HEK293 (cell line): ENCODE data around the gene IRX1.

Experiments
- CTCF ChIA-PET: fragments of 350-600 bp; formaldehyde crosslinking; extraction: SDS; loops from one replicate; lab custom pipeline; 2021; ENCODE audit warnings: antibody characterized with exemption; lab: Yijun Ruan, JAX
- POLR2A ChIA-PET: fragments of 300-600 bp; formaldehyde crosslinking; extraction: SDS; loops from one replicate; lab custom pipeline; 2020; ENCODE audit warnings: antibody characterized with exemption, inconsistent platforms; lab: Yijun Ruan, JAX
- H3K27ac ChIP-seq: fragments of 200-500 bp; sonication (Bioruptor generic); 2 replicates; pipeline ENCODE4 v1.5.1; 2014; ENCODE audit warnings: low read depth, low read length, control low read depth, inconsistent platforms; ENCODE audit errors: extremely low read depth
- H3K36me3 ChIP-seq, 2 experiments: fragments of 200-500 bp in 1 of 2; sonication (Bioruptor generic) in 1 of 2; 1 replicate in 1 of 2; 2 replicates in 1 of 2; pipeline ENCODE4 v1.5.1; 2014 to 2017; ENCODE audit warnings: inconsistent platforms in 2 of 2, low read length in 2 of 2; ENCODE audit not compliant: control insufficient read depth in 2 of 2, insufficient read depth in 1 of 2
- H3K4me1 ChIP-seq: fragments of 200-500 bp; sonication (Bioruptor generic); 2 replicates; pipeline ENCODE4 v1.5.1; 2014; ENCODE audit warnings: mild to moderate bottlenecking, low read length, inconsistent platforms; ENCODE audit not compliant: control insufficient read depth, insufficient read depth
- H3K4me3 ChIP-seq: 2 replicates; pipeline ENCODE4 v1.5.1; 2011; ENCODE audit warnings: low read depth, mild to moderate bottlenecking, control low read depth, low read length, moderate library complexity
- H3K9me3 ChIP-seq: fragments of 200-500 bp; sonication (Bioruptor generic); 2 replicates; pipeline ENCODE4 v1.5.1; 2014; ENCODE audit warnings: low read depth, low read length, inconsistent platforms; ENCODE audit not compliant: control insufficient read depth, insufficient read depth
- BCL11A ChIP-seq: fragments of 450-650 bp; formaldehyde crosslinking; IDR thresholded peaks from 2 replicates; pipeline ENCODE4 v1.5.1; 2016; ENCODE audit warnings: low read depth, missing biosample characterization, missing genetic modification characterization
- BCL11B ChIP-seq: fragments of 450-650 bp; formaldehyde crosslinking; IDR thresholded peaks from 2 replicates; pipeline ENCODE4 v1.5.1; 2016; ENCODE audit warnings: low read depth, missing biosample characterization, missing genetic modification characterization
- BCL6B ChIP-seq: fragments of 450-650 bp; formaldehyde crosslinking; IDR thresholded peaks from 2 replicates; pipeline ENCODE4 v1.5.1; 2017; ENCODE audit warnings: missing biosample characterization, missing genetic modification characterization
- KLF8 ChIP-seq: fragments of 450-650 bp; formaldehyde crosslinking; IDR thresholded peaks from 2 replicates; pipeline ENCODE4 v1.5.1; 2016; ENCODE audit warnings: missing biosample characterization, missing genetic modification characterization
- PRDM1 ChIP-seq: fragments of 450-650 bp; formaldehyde crosslinking; IDR thresholded peaks from 2 replicates; pipeline ENCODE4; 2016; ENCODE audit warnings: missing biosample characterization, missing genetic modification characterization
- PRDM2 ChIP-seq: fragments of 450-650 bp; formaldehyde crosslinking; IDR thresholded peaks from 2 replicates; pipeline ENCODE4 v1.5.1; 2016; ENCODE audit warnings: missing biosample characterization, missing genetic modification characterization, borderline replicate concordance
- PRDM6 ChIP-seq: fragments of 450-650 bp; formaldehyde crosslinking; IDR thresholded peaks from 2 replicates; pipeline ENCODE4 v1.5.1; 2017; ENCODE audit warnings: missing biosample characterization, missing genetic modification characterization
- ZBTB20 ChIP-seq: fragments of 450-650 bp; formaldehyde crosslinking; IDR thresholded peaks from 2 replicates; pipeline ENCODE4 v1.5.1; 2016; ENCODE audit warnings: missing biosample characterization, missing genetic modification characterization
- ZNF112 ChIP-seq: fragments of 450-650 bp; formaldehyde crosslinking; IDR thresholded peaks from 2 replicates; pipeline ENCODE4 v1.5.0; 2017; ENCODE audit warnings: missing biosample characterization, missing genetic modification characterization
- ZNF24 ChIP-seq: fragments of 450-650 bp; formaldehyde crosslinking; IDR thresholded peaks from 2 replicates; pipeline ENCODE4 v1.5.1; 2016; ENCODE audit warnings: missing biosample characterization, missing genetic modification characterization
- ZNF280D ChIP-seq: fragments of 450-650 bp; formaldehyde crosslinking; IDR thresholded peaks from 2 replicates; pipeline ENCODE4 v1.5.1; 2016; ENCODE audit warnings: missing biosample characterization, missing genetic modification characterization
- ZNF391 ChIP-seq: fragments of 450-650 bp; formaldehyde crosslinking; IDR thresholded peaks from 2 replicates; pipeline ENCODE4 v1.5.1; 2016; ENCODE audit warnings: low read depth, missing biosample characterization, missing genetic modification characterization, borderline replicate concordance
- ZNF394 ChIP-seq: fragments of 450-650 bp; formaldehyde crosslinking; IDR thresholded peaks from 2 replicates; pipeline ENCODE4 v1.5.1; 2016; ENCODE audit warnings: missing biosample characterization, missing genetic modification characterization, mild to moderate bottlenecking, moderate library complexity, borderline replicate concordance
- ZNF501 ChIP-seq: fragments of 450-650 bp; formaldehyde crosslinking; IDR thresholded peaks from 2 replicates; pipeline ENCODE4 v1.5.1; 2016; ENCODE audit warnings: missing biosample characterization, missing genetic modification characterization
- ZNF624 ChIP-seq: fragments of 450-650 bp; formaldehyde crosslinking; IDR thresholded peaks from 2 replicates; pipeline ENCODE4 v1.5.1; 2017; ENCODE audit warnings: missing biosample characterization, missing genetic modification characterization
- ZNF791 ChIP-seq: fragments of 450-650 bp; formaldehyde crosslinking; IDR thresholded peaks from 2 replicates; pipeline ENCODE4 v1.5.1; 2016; ENCODE audit warnings: missing biosample characterization, missing genetic modification characterization
- ZXDB ChIP-seq: fragments of 450-650 bp; formaldehyde crosslinking; IDR thresholded peaks from 2 replicates; pipeline ENCODE4 v1.5.1; 2016; ENCODE audit warnings: missing biosample characterization, missing genetic modification characterization

IRX1 gene

GRCh38 chr5:3596857-3597166 is 1.2 kb downstream of the IRX1 start:
- ChIA-PET POLR2A (no interaction called here), CTCF (no interaction called here)
- Histone ChIP-seq H3K4me1 (no peaks in the 10 kb centered on the region), H3K36me3 (no peaks in the 10 kb centered on the region), H3K4me3 (no peak overlapping the region), H3K27ac (no peak overlapping the region), H3K9me3 (no peaks in the 10 kb centered on the region)
- TF ChIP-seq ZNF24 (tag by site-specific recombination) (no peak), ZNF394 (no peak), ZNF791 (tag by site-specific recombination) (no peak), BCL6B (tag by site-specific recombination) (no peak), ZBTB20 (tag by site-specific recombination) (no peak), ZNF391 (tag by site-specific recombination) (no peak), ZNF280D (tag by site-specific recombination) (no peak), KLF8 (tag by site-specific recombination) (no peak), ZNF501 (tag by site-specific recombination) (no peak), ZNF624 (tag by site-specific recombination) (no peak), BCL11B (tag by site-specific recombination) (no peak), PRDM1 (tag by site-specific recombination) (no peak), ZNF112 (tag by site-specific recombination) (no peak), BCL11A (tag by site-specific recombination) (no peak), ZXDB (tag by site-specific recombination) (no peak), PRDM2 (no peak), PRDM6 (no peak)
